Neutrophil (primary cell): ENCODE data around the gene C4A.

ENCODE experiments used
- H3K27ac ChIP-seq: fragments of 200-600 bp; sonication (generic); 2 replicates; pipeline ENCODE4 v1.5.1; 2016; ENCODE audit warnings: mild to moderate bottlenecking, moderate library complexity
- H3K27me3 ChIP-seq: fragments of 200-600 bp; sonication (generic); 2 replicates; pipeline ENCODE4 v1.6.0; 2016; ENCODE audit warnings: mild to moderate bottlenecking
- H3K36me3 ChIP-seq: fragments of 200-600 bp; sonication (generic); 2 replicates; pipeline ENCODE4 v1.5.1; 2017
- H3K4me1 ChIP-seq, 2 experiments: fragments of 200-600 bp in 1 of 2; sonication (generic) in 1 of 2; 1 replicate in 1 of 2; 2 replicates in 1 of 2; pipeline versions ENCODE4 v1.5.1 to v1.6.1; 2013 to 2016; ENCODE audit warnings: low read depth in 1 of 2, low read length in 1 of 2, mild to moderate bottlenecking in 1 of 2, moderate library complexity in 1 of 2; ENCODE audit not compliant: control insufficient read depth in 1 of 2, insufficient read depth in 1 of 2
- H3K4me3 ChIP-seq, 2 experiments: fragments of 200-600 bp in 1 of 2; sonication (generic) in 1 of 2; 1 replicate in 1 of 2; 2 replicates in 1 of 2; pipeline ENCODE4 v1.5.1; 2013 to 2016; ENCODE audit warnings: low read depth in 1 of 2, low read length in 1 of 2, mild to moderate bottlenecking in 1 of 2, moderate library complexity in 1 of 2
- H3K9me3 ChIP-seq: fragments of 200-600 bp; sonication (generic); 2 replicates; pipeline ENCODE4 v1.5.1; 2016
- CTCF ChIP-seq: fragments of 200-600 bp; sonication (generic); IDR thresholded peaks from 2 replicates; pipeline ENCODE4 v1.5.1; 2016; ENCODE audit warnings: antibody characterized with exemption

C4A gene

GRCh38 chr6:31963921-31964320 lies 17.9 kb upstream of the C4A start:
- no peak for TF ChIP-seq CTCF
- no peak overlapping the region for H3K4me3 ChIP-seq
- H3K4me1 ChIP-seq = peaks cover 8 to 10% of the 10 kb centered on the region in 2 experiments
- no peaks in the 10 kb centered on the region for H3K27me3 ChIP-seq
- no peak overlapping the region for H3K27ac ChIP-seq
- no peaks in the 10 kb centered on the region for H3K9me3 ChIP-seq
- H3K36me3 ChIP-seq = peaks cover 91% of the 10 kb centered on the region

GRCh38 chr6:31965700-31966099 lies 16.2 kb upstream of the C4A start:
- peaks cover 100% of the 10 kb centered on the region for H3K36me3 ChIP-seq
- TF ChIP-seq CTCF = no peak
- H3K4me3 ChIP-seq = no peak overlapping the region
- no peaks in the 10 kb centered on the region for H3K27me3 ChIP-seq
- peaks cover 0 to 3% of the 10 kb centered on the region in 2 experiments for H3K4me1 ChIP-seq
- no peaks in the 10 kb centered on the region for H3K9me3 ChIP-seq
- no peak overlapping the region for H3K27ac ChIP-seq

GRCh38 chr6:31966506-31966905 lies 15.4 kb upstream of the C4A start:
- TF ChIP-seq CTCF = no peak
- no peaks in the 10 kb centered on the region for H3K27me3 ChIP-seq
- H3K4me3 ChIP-seq = no peak overlapping the region
- H3K27ac ChIP-seq = no peak overlapping the region
- peaks cover 8 to 11% of the 10 kb centered on the region in 2 experiments for H3K4me1 ChIP-seq
- H3K36me3 ChIP-seq = peaks cover 93% of the 10 kb centered on the region
- H3K9me3 ChIP-seq = no peaks in the 10 kb centered on the region

- peaks cover 10 to 15% of the 10 kb centered on the region in 2 experiments for H3K4me1 ChIP-seq
- peaks cover 85% of the 10 kb centered on the region for H3K36me3 ChIP-seq
- H3K4me3 ChIP-seq = no peak overlapping the region
- H3K9me3 ChIP-seq = no peaks in the 10 kb centered on the region
- H3K27ac ChIP-seq = no peak overlapping the region
- no peaks in the 10 kb centered on the region for H3K27me3 ChIP-seq
- no peak for TF ChIP-seq CTCF
Measured at GRCh38 chr6:31966997-31967925, 14.6 kb upstream of the C4A start.

- peaks cover 78% of the 10 kb centered on the region for H3K36me3 ChIP-seq
- TF ChIP-seq CTCF = no peak
- H3K27me3 ChIP-seq = no peaks in the 10 kb centered on the region
- H3K4me1 ChIP-seq = peaks cover 14 to 22% of the 10 kb centered on the region in 2 experiments
- no peak overlapping the region for H3K27ac ChIP-seq
- H3K4me3 ChIP-seq = no peak overlapping the region
- H3K9me3 ChIP-seq = no peaks in the 10 kb centered on the region
Measured at GRCh38 chr6:31967926-31968320, 13.9 kb upstream of the C4A start.
